Chondrocyte (in vitro differentiated cells): ENCODE results near the gene TRDMT1. TPM values are rescaled to one million over a fixed set of nuclear protein-coding genes. Genes with fewer than 3 reads are reported as not detected.

Experiments
- DNase-seq: peaks from one replicate; pipeline ENCODE4 v3.0.0; 2021; ENCODE audit warnings: mixed read lengths, low spot score
- H3K27ac Mint-ChIP-seq: one replicate; pipeline ENCODE4 v1.8.0; 2021; ENCODE audit warnings: mild to moderate bottlenecking, moderate library complexity, mixed read lengths; ENCODE audit not compliant: unreplicated experiment
- H3K27me3 Mint-ChIP-seq: 2 replicates; pipeline ENCODE4 v1.8.0; 2021; ENCODE audit warnings: low read depth, mixed read lengths
- H3K36me3 Mint-ChIP-seq: 2 replicates; pipeline ENCODE4 v1.8.0; 2021; ENCODE audit warnings: low read depth, mixed read lengths
- H3K4me1 Mint-ChIP-seq: 2 replicates; pipeline ENCODE4 v1.8.0; 2021; ENCODE audit warnings: low read depth, mild to moderate bottlenecking, mixed read lengths
- H3K4me3 Mint-ChIP-seq: one replicate; pipeline ENCODE4 v1.8.0; 2021; ENCODE audit warnings: mild to moderate bottlenecking, moderate library complexity, mixed read lengths; ENCODE audit not compliant: unreplicated experiment
- H3K9me3 Mint-ChIP-seq: 2 replicates; pipeline ENCODE4 v1.8.0; 2021; ENCODE audit warnings: low read depth, mixed read lengths
- CTCF ChIP-seq: fragments of 200-600 bp; sonication (generic); IDR thresholded peaks from 2 replicates; pipeline ENCODE4 v1.5.0; 2021; ENCODE audit warnings: antibody characterized with exemption, mild to moderate bottlenecking, moderate library complexity
- total RNA-seq: library from RNA; stranded (reverse); gene quantifications from 3 replicates; pipeline ENCODE4 v1.2.1, GENCODE V29; 2021

Gene TRDMT1
- total RNA-seq, 1 donor from 2014 or later: 4.7 TPM

- Mint-ChIP-seq H3K4me1 (peaks cover 8% of the 10 kb centered on the region), H3K36me3 (no peaks in the 10 kb centered on the region), H3K27ac (no peak overlapping the region), H3K27me3 (no peaks in the 10 kb centered on the region), H3K4me3 (no peak overlapping the region), H3K9me3 (no peaks in the 10 kb centered on the region)
- DNase-seq: no peak
- TF ChIP-seq CTCF: no peak
Observed at GRCh38 chr10:17128261-17128660, 73.2 kb downstream of the TRDMT1 start.

GRCh38 chr10:17126327-17126726 lies 75.1 kb downstream of the TRDMT1 start:
- DNase-seq: no peak
- Mint-ChIP-seq H3K27me3 (no peaks in the 10 kb centered on the region), H3K27ac (no peak overlapping the region), H3K9me3 (no peaks in the 10 kb centered on the region), H3K36me3 (no peaks in the 10 kb centered on the region), H3K4me3 (no peak overlapping the region), H3K4me1 (peaks cover 15% of the 10 kb centered on the region)
- TF ChIP-seq CTCF: no peak

GRCh38 chr10:17125206-17125893 lies 76.1 kb downstream of the TRDMT1 start:
- DNase-seq: no peak
- Mint-ChIP-seq H3K4me3 (no peak overlapping the region), H3K27ac (no peak overlapping the region), H3K36me3 (no peaks in the 10 kb centered on the region), H3K4me1 (peaks cover 15% of the 10 kb centered on the region), H3K27me3 (no peaks in the 10 kb centered on the region), H3K9me3 (no peaks in the 10 kb centered on the region)
- TF ChIP-seq CTCF: no peak

DNA sequence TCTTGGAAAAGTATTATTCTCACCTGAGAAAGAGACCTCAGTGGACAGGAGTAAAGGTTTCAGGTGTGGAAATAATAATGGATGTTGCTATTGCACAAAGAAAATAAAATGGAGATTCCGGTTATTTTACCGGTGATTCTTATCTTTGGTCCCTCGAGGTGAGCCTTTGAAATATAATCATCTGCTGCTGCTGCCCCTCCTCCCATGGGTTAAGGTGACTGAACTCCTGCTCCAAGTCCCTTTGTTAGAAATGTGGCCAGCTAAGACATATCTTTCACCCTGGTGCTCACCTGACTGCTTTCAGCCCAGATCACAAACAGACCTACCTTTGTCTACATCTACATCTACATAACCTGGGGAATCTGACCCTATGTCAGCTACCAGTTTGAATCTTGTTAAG lies 77.5 kb downstream of the TRDMT1 start:
- TF ChIP-seq CTCF: no peak
- Mint-ChIP-seq H3K4me3 (no peak overlapping the region), H3K9me3 (no peaks in the 10 kb centered on the region), H3K27ac (no peak overlapping the region), H3K4me1 (peaks cover 15% of the 10 kb centered on the region), H3K27me3 (no peaks in the 10 kb centered on the region), H3K36me3 (no peaks in the 10 kb centered on the region)
- DNase-seq: no peak

- no peaks in the 10 kb centered on the region for H3K27me3 Mint-ChIP-seq
- peak overlapping the region; percentile 42 for H3K27ac Mint-ChIP-seq
- no peaks in the 10 kb centered on the region for H3K36me3 Mint-ChIP-seq
- H3K9me3 Mint-ChIP-seq: no peaks in the 10 kb centered on the region
- DNase-seq: no peak
- H3K4me3 Mint-ChIP-seq: no peak overlapping the region
- TF ChIP-seq CTCF: no peak
- peaks cover 15% of the 10 kb centered on the region for H3K4me1 Mint-ChIP-seq
Observed at GRCh38 chr10:17122726-17123661, 78.5 kb downstream of the TRDMT1 start.
